ENCODE results near the gene YAE1. TPM values are rescaled to one million over a fixed set of nuclear protein-coding genes. Genes with fewer than 3 reads are reported as not detected.

The YAE1 gene
- total RNA-seq, 1 donor from 2014 or later = 43.6 TPM

DNA sequence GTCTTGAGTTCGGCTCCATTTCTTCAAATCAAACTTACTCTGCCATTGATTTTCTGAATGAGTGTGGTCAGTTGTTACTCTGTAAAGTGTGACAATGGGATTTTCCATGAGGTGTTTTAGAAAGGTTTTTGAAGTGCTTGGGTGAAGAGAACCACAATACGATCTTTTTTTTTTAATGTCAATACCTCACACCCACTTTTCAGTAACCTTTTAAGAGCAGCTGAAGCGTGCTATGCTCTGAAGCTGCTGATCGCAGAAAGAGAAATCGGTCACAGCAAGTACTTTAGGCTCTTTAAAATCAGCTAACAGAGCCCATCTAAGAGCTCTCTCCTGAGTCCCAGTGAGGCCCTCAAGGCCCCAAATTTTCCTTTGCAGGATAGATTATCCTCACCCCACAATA is 34.4 kb upstream of the YAE1 start:
- TF ChIP-seq, protein P1, sequence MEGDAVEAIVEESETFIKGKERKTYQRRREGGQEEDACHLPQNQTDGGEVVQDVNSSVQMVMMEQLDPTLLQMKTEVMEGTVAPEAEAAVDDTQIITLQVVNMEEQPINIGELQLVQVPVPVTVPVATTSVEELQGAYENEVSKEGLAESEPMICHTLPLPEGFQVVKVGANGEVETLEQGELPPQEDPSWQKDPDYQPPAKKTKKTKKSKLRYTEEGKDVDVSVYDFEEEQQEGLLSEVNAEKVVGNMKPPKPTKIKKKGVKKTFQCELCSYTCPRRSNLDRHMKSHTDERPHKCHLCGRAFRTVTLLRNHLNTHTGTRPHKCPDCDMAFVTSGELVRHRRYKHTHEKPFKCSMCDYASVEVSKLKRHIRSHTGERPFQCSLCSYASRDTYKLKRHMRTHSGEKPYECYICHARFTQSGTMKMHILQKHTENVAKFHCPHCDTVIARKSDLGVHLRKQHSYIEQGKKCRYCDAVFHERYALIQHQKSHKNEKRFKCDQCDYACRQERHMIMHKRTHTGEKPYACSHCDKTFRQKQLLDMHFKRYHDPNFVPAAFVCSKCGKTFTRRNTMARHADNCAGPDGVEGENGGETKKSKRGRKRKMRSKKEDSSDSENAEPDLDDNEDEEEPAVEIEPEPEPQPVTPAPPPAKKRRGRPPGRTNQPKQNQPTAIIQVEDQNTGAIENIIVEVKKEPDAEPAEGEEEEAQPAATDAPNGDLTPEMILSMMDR (IDR thresholded peaks at IDR 0.05; ENCODE audit: partially characterized antibody, unreplicated experiment) = no peak
- no peaks in the 10 kb centered on the region for H3K36me3 Mint-ChIP-seq (ENCODE audit: unreplicated experiment)
- DNase-seq = no peak
- H3K9me3 Mint-ChIP-seq (ENCODE audit: unreplicated experiment) = no peaks in the 10 kb centered on the region
- H3K4me1 Mint-ChIP-seq (ENCODE audit: low read depth, unreplicated experiment) = peaks cover 6% of the 10 kb centered on the region
- no peak overlapping the region for H3K27ac Mint-ChIP-seq (ENCODE audit: unreplicated experiment)
- no peak overlapping the region for H3K4me3 Mint-ChIP-seq (ENCODE audit: unreplicated experiment)
- H3K27me3 Mint-ChIP-seq (ENCODE audit: unreplicated experiment) = no peaks in the 10 kb centered on the region

DNA sequence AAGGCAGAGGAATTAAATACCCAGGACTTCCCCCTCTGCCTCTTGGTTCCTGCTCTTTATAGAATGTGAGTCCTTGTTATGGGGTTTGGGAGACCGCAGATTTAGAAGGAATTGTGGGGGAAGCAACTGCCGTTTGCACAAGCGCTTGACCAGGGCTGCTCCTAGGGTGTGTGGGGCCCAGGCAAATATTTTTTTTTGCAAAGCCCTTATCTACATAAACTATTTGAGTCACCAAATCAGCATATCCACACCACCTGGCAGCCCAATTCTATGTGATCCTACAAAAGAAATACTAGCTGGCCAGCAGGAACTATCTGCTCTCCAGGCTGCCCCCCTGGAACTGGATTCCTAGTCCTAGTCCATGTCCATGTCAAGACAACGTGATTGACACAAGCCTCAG is 33.4 kb upstream of the YAE1 start:
- peaks cover 6% of the 10 kb centered on the region for H3K4me1 Mint-ChIP-seq (ENCODE audit: low read depth, unreplicated experiment)
- H3K27ac Mint-ChIP-seq (ENCODE audit: unreplicated experiment) = no peak overlapping the region
- no peaks in the 10 kb centered on the region for H3K36me3 Mint-ChIP-seq (ENCODE audit: unreplicated experiment)
- no peaks in the 10 kb centered on the region for H3K27me3 Mint-ChIP-seq (ENCODE audit: unreplicated experiment)
- H3K4me3 Mint-ChIP-seq (ENCODE audit: unreplicated experiment) = no peak overlapping the region
- no peaks in the 10 kb centered on the region for H3K9me3 Mint-ChIP-seq (ENCODE audit: unreplicated experiment)
- TF ChIP-seq, protein P1 (IDR thresholded peaks at IDR 0.05; ENCODE audit: partially characterized antibody, unreplicated experiment) = no peak
- DNase-seq = no peak

DNA sequence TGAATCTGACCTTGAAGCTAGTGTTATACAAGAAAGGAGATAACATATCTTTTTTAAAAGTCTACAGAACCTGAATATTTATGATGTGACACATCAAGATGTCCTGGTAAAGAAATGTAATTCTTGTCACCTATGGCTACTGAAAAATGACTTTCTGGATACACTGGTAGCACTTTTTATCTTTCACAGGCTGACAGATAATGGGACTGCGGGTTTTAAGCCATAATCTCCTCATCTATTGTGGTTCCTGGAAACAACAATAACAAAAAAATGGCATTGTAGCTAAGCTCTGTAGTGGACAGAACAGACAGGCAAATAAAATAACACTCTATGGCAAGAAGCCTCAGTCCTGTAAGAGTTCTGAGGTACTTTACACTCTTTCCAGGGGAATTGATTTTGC is 31.6 kb upstream of the YAE1 start:
- Mint-ChIP-seq H3K27me3 (ENCODE audit: unreplicated experiment) (no peaks in the 10 kb centered on the region), H3K4me1 (ENCODE audit: low read depth, unreplicated experiment) (peaks cover 6% of the 10 kb centered on the region), H3K9me3 (ENCODE audit: unreplicated experiment) (no peaks in the 10 kb centered on the region), H3K27ac (ENCODE audit: unreplicated experiment) (no peak overlapping the region), H3K4me3 (ENCODE audit: unreplicated experiment) (no peak overlapping the region), H3K36me3 (ENCODE audit: unreplicated experiment) (no peaks in the 10 kb centered on the region)
- DNase-seq = no peak
- TF ChIP-seq, protein P1 (IDR thresholded peaks at IDR 0.05; ENCODE audit: partially characterized antibody, unreplicated experiment) = no peak

DNA sequence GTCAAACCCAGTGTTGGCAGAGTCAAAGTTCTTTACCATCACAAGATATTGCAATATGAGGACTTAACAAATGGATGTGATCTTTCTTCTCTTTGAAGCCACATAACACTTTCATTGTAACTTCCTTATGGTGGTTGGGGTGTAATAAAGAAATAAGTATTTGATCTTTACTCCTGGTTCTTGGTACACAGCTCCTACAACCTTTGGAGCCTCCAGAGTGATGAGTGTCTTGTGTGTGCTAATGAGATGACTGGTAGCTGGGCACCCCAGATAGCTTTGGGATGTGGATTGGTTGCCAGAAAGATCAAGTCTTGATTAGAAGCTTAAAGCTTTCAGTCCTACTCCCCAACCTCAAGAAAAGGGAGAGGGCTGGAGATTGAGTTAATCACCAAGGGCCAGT is 31.1 kb upstream of the YAE1 start:
- TF ChIP-seq, protein P1 (IDR thresholded peaks at IDR 0.05; ENCODE audit: partially characterized antibody, unreplicated experiment) = no peak
- no peak for DNase-seq
- Mint-ChIP-seq H3K4me1 (ENCODE audit: low read depth, unreplicated experiment) (peaks cover 10% of the 10 kb centered on the region), H3K4me3 (ENCODE audit: unreplicated experiment) (no peak overlapping the region), H3K36me3 (ENCODE audit: unreplicated experiment) (no peaks in the 10 kb centered on the region), H3K27me3 (ENCODE audit: unreplicated experiment) (no peaks in the 10 kb centered on the region), H3K9me3 (ENCODE audit: unreplicated experiment) (peaks cover 2% of the 10 kb centered on the region), H3K27ac (ENCODE audit: unreplicated experiment) (no peak overlapping the region)

DNA sequence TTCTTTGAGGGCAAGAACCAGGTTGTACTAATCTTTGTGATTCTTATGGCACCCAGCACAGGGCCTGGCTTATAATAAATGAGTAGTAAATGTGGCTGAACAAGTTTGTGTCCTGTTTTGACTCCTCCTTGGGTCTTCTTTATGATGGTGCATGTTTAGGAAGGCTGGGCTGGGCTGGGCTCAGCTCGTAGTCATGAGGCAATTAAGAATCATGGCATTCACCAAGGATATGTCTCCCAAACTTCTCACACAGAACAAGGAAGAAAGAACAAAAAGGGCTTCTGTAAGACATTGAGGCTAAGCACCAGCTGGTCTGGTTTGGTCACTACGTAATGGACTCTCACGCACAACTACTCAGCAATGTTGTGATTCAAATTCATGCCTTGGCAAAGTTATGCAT is 30.5 kb upstream of the YAE1 start:
- H3K9me3 Mint-ChIP-seq (ENCODE audit: unreplicated experiment) = peaks cover 6% of the 10 kb centered on the region
- TF ChIP-seq, protein P1 (IDR thresholded peaks at IDR 0.05; ENCODE audit: partially characterized antibody, unreplicated experiment) = no peak
- no peak overlapping the region for H3K27ac Mint-ChIP-seq (ENCODE audit: unreplicated experiment)
- no peak overlapping the region for H3K4me3 Mint-ChIP-seq (ENCODE audit: unreplicated experiment)
- peaks cover 16% of the 10 kb centered on the region for H3K4me1 Mint-ChIP-seq (ENCODE audit: low read depth, unreplicated experiment)
- no peak for DNase-seq
- peaks cover 2% of the 10 kb centered on the region for H3K27me3 Mint-ChIP-seq (ENCODE audit: unreplicated experiment)
- H3K36me3 Mint-ChIP-seq (ENCODE audit: unreplicated experiment) = no peaks in the 10 kb centered on the region
